Lung (tissue), 12 donors: ENCODE data around the gene POLE. TPM values are rescaled to one million over a fixed set of nuclear protein-coding genes. Genes with fewer than 3 reads are reported as not detected.
A peak's percentile ranks its signal among the peaks of the same experiment; 100 is the strongest.
"Not testable (repeated sequence)": the region's sequence is repeated elsewhere in the genome, so short reads cannot be mapped to it uniquely, and the experiment has no call there.

Source experiments
- ATAC-seq: fragments of 200-7000 bp; cut with Tn5 transposase; one replicate; pipeline ENCODE4 v1.9.1; 2020; ENCODE audit warnings: moderate number of reproducible peaks; ENCODE audit not compliant: insufficient read depth, low FRiP score
- DNase-seq, 3 donors: peaks; one replicate each; pipeline ENCODE4 v3.0.0-alpha.2; 2013 to 2017
- H3K27ac ChIP-seq, 2 donors: one replicate each; pipeline ENCODE4 v1.5.1; 2013; ENCODE audit warnings: mild to moderate bottlenecking in 2 of 2, moderate library complexity in 2 of 2, control low read depth in 1 of 2, inconsistent platforms in 1 of 2, low read depth in 1 of 2, low read length in 1 of 2
- H3K27me3 ChIP-seq, 3 donors: one replicate each; pipeline ENCODE4 v1.5.1; 2013; ENCODE audit warnings: low read length in 2 of 3; ENCODE audit not compliant: control insufficient read depth in 3 of 3, insufficient read depth in 3 of 3
- H3K36me3 ChIP-seq, 4 donors: one replicate each; pipeline ENCODE4 v1.5.1; 2013; ENCODE audit warnings: low read length in 4 of 4, mild to moderate bottlenecking in 1 of 4, moderate library complexity in 1 of 4; ENCODE audit not compliant: control insufficient read depth in 4 of 4, insufficient read depth in 4 of 4
- H3K4me1 ChIP-seq, 5 donors: one replicate each; pipeline ENCODE4 v1.5.1; 2013; ENCODE audit warnings: low read length in 5 of 5, mild to moderate bottlenecking in 2 of 5, moderate library complexity in 1 of 5; ENCODE audit not compliant: control insufficient read depth in 5 of 5, insufficient read depth in 5 of 5
- H3K4me3 ChIP-seq: one replicate; pipeline ENCODE4 v1.5.1; 2013; ENCODE audit warnings: mild to moderate bottlenecking, control low read depth, moderate library complexity
- H3K9ac ChIP-seq, 2 donors: one replicate each; pipeline ENCODE4 v1.5.1; 2013; ENCODE audit warnings: low read length in 2 of 2, control low read depth in 1 of 2; ENCODE audit not compliant: insufficient read depth in 1 of 2
- H3K9me3 ChIP-seq, 4 donors: one replicate each; pipeline ENCODE4 v1.5.1; 2013; ENCODE audit warnings: low read length in 3 of 4, mild to moderate bottlenecking in 1 of 4, moderate library complexity in 1 of 4; ENCODE audit not compliant: control insufficient read depth in 4 of 4, insufficient read depth in 3 of 4
- WGBS, 2 donors: extraction: QIAGEN DNeasy Blood & Tissue Kit; methylation state at CpG; one replicate each; pipeline ENCODE4 v1.1.7; 2013; 5-methylcytosine and 5-hydroxymethylcytosine counted together
- polyA plus RNA-seq, 2 donors: library from polyadenylated mRNA; stranded (reverse); fragments of 200-250 nt; gene quantifications; one replicate each; pipeline ENCODE4 v1.2.1, GENCODE V29; 2013
- total RNA-seq, 2 donors: library from RNA; depleted of rRNA in 1 of 2; stranded (reverse); fragments of >200 nt in 1 of 2; gene quantifications; one replicate each; pipeline ENCODE4 v1.2.1, GENCODE V29; 2014 to 2021
- TF ChIP-seq, protein P1 (sequence below): IDR thresholded peaks from 2 replicates; pipeline ENCODE4 v1.5.1; 2012; ENCODE audit warnings: mild to moderate bottlenecking; ENCODE audit errors: control extremely low read depth, extremely low read depth
- donor health status: control.
- donor health status: control.
- donor health status: Bipolar disorder and iron deficiency.
- donor health status: healthy.
- donor health status: DM: yes; HTN: yes; CAD: no.

The POLE gene
- total and polyA plus RNA-seq, 4 donors = 9.3 to 49.9 (median 25.3) TPM

DNA sequence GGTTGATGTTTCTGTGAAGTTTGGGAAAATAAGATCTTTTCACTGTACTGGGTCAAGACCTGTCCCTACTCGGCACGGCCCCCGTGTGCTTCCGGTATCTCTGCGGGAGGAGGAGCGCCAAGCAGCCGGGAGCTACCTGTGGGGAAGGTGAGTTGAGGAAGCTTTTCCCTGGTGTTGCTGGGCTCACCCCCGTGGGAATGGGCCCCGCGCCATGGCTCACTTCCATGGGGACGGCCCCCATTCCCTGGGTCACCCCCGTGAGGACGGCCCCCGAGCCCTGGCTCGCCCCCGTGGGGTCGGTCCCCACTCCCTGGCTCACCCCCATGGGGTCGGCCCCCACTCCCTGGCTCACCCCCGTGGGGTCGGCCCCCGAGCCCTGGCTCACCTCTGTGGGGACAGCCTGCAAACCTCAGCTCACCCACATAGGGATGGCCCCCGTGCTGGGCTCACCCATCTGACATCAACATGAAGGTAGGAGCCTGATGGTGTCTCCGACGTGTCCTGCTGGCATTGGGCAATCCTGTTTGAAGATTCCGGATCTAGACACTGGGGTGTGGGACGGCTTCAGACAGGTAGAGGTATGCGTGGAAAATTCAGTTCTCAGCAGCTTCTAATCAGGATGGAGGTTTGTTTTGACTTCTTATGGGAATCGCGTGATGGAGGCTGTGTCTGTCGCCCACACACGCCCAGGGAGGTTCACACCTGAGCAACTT is 85.8 kb downstream of the POLE start:
- no peaks in the 10 kb centered on the region for H3K9me3 ChIP-seq
- ATAC-seq (no peak), DNase-seq (no peak)
- TF ChIP-seq, protein P1, sequence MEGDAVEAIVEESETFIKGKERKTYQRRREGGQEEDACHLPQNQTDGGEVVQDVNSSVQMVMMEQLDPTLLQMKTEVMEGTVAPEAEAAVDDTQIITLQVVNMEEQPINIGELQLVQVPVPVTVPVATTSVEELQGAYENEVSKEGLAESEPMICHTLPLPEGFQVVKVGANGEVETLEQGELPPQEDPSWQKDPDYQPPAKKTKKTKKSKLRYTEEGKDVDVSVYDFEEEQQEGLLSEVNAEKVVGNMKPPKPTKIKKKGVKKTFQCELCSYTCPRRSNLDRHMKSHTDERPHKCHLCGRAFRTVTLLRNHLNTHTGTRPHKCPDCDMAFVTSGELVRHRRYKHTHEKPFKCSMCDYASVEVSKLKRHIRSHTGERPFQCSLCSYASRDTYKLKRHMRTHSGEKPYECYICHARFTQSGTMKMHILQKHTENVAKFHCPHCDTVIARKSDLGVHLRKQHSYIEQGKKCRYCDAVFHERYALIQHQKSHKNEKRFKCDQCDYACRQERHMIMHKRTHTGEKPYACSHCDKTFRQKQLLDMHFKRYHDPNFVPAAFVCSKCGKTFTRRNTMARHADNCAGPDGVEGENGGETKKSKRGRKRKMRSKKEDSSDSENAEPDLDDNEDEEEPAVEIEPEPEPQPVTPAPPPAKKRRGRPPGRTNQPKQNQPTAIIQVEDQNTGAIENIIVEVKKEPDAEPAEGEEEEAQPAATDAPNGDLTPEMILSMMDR = no peak
- H3K27me3 ChIP-seq = peaks cover 0 to 16% (median 4%) of the 10 kb centered on the region in 3 donors
- no peak overlapping the region for H3K27ac ChIP-seq
- peaks cover 0 to 40% (median 8%) of the 10 kb centered on the region in 5 donors for H3K4me1 ChIP-seq
- no peak overlapping the region for H3K4me3 ChIP-seq
- H3K9ac ChIP-seq = no peak overlapping the region
- H3K36me3 ChIP-seq = no peaks in the 10 kb centered on the region
- 74 to 82% methylated on average over 31 of the region's 31 CpGs for WGBS, 2 donors

DNA sequence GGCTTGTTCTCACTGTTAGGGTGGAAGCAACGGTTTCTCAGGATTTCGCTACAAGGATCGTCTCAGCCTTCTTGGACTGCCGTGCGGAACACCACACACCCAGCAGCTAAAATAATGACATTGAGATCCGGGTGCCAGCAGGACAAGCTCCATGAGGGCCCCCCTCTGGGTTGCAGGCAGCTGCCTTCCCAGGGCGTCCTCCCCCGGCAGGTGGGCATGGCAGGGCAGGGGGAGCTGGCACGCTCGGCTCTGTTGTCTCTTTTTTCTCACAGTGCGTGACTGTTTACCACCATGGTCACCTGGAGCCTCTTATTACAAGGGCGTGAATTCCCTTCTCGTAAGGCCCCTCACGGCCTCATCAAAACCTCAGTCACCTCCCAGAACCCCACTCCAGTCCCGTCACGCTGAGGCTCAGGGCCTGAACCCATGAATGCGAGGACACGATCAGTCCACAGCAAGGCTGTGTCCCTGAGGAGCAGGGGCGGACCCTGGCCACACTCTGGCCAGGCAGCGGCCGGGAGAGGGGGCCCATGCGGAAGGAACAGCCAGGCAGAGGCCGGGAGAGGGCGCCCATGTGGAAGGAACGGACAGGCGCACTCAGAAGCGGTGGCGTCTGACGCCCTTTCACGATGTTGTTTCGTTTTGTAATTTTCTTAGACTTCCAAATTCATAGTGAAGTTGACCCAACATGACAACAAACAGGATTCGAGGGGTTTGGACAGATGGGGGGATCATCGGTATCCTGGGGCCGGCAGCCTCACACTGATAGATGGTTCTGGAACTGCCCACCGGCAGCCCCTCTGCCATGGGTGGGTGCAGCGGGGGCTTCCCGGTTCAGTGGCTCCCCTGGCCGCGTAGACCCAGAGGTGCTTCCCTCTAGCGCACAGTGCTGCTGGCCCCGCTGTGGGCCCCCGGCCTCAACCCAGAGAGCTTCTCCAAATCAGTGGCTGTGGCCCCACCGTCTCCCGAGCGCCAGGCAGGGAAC is 86.8 kb downstream of the POLE start:
- TF ChIP-seq, protein P1 = peak; percentile 67
- ATAC-seq (peak; percentile 14), DNase-seq (peak; percentile 85 to 89 (median 89))
- Histone ChIP-seq H3K4me1 (peaks cover 0 to 40% (median 8%) of the 10 kb centered on the region in 5 donors), H3K4me3 (peak overlapping the region; percentile 23), H3K27ac (peak overlapping the region in 1 of 2 donors; percentile 51), H3K9me3 (no peaks in the 10 kb centered on the region), H3K27me3 (peaks cover 0 to 16% (median 2%) of the 10 kb centered on the region in 3 donors), H3K9ac (peak overlapping the region in 1 of 2 donors; percentile 59), H3K36me3 (no peaks in the 10 kb centered on the region)
- WGBS, 2 donors = 28 to 33% methylated on average over 45 of the region's 45 CpGs

DNA sequence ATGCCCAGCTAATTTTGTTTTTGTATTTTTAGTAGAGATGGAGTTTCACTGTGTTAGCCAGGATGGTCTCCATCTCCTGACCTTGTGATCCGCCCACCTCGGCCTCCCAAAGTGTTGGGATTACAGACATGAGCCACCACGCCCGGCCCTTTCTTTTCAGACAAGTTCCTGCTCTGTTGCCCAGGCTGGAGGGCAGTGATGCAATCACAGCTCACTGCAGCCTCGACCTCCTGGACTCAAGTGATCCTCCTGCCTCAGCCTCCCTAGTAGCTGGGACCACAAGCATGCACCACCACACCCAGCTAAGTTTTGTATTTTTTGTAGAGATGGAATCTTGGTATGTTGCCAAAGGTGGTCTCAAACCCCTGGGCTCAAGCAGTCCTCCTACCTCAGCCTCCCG is 87.6 kb downstream of the POLE start:
- Histone ChIP-seq H3K4me1 (peaks cover 0 to 40% (median 8%) of the 10 kb centered on the region in 5 donors), H3K27me3 (peaks cover 0 to 16% (median under 1%) of the 10 kb centered on the region in 3 donors)
- WGBS, 2 donors = 63 to 76% methylated on average over 6 of the region's 6 CpGs
- not testable (repeated sequence) for H3K27ac ChIP-seq, ATAC-seq, H3K9ac ChIP-seq, H3K4me3 ChIP-seq, H3K9me3 ChIP-seq, H3K36me3 ChIP-seq, DNase-seq
